ENCODE measurements around the gene SIAH2. TPM values are rescaled to one million over a fixed set of nuclear protein-coding genes. Genes with fewer than 3 reads are reported as not detected.

Gene SIAH2
- 60.5 and 109 TPM in 2 replicates for total RNA-seq

GRCh38 chr3:150763122-150763840, at the start of gene SIAH2:
Gene SIAH2, minus strand, starts transcription at chr3:150763169. Its CDS starts 320 bp downstream, at chr3:150762849.

GRCh38 chr3:150703756-150704344, 59.1 kb downstream of the SIAH2 start, which contains the start of gene ERICH6:
Gene ERICH6, minus strand, starts transcription at chr3:150703920. Its CDS starts 22 bp downstream, at chr3:150703898.

Other genes starting within 250 kb of the SIAH2 start
- gene SERP1, start 216.7 kb downstream of the SIAH2 start, total RNA-seq: 173 and 272 TPM in 2 replicates
- gene EIF2A, start 216.4 kb downstream of the SIAH2 start, total RNA-seq: 164 and 259 TPM in 2 replicates
- 120 and 162 TPM in 2 replicates for gene SELENOT, start 159.8 kb downstream of the SIAH2 start, total RNA-seq
- not detected in 2 replicates for gene ERICH6, start 59.2 kb downstream of the SIAH2 start, total RNA-seq
- not detected in 2 replicates for gene MINDY4B, start 142.3 kb upstream of the SIAH2 start, total RNA-seq
- not detected in 2 replicates for gene CLRN1, start 209.6 kb upstream of the SIAH2 start, total RNA-seq

Measured in nasal cavity respiratory epithelium epithelial cell of viscerocranial mucosa (primary cell).